Osteocyte (in vitro differentiated cells): ENCODE results near the gene CCDC68. TPM values are rescaled to one million over a fixed set of nuclear protein-coding genes. Genes with fewer than 3 reads are reported as not detected.

Experiments
- DNase-seq: peaks from one replicate; pipeline ENCODE4 v3.0.0; 2021; ENCODE audit warnings: mixed read lengths; ENCODE audit not compliant: unreplicated experiment; ENCODE audit errors: extremely low spot score
- H3K27ac Mint-ChIP-seq: one replicate; pipeline ENCODE4 v1.8.0; 2021; ENCODE audit warnings: mild to moderate bottlenecking, mixed read lengths; ENCODE audit not compliant: unreplicated experiment
- H3K27me3 Mint-ChIP-seq: one replicate; pipeline ENCODE4 v1.8.0; 2021; ENCODE audit warnings: mixed read lengths; ENCODE audit not compliant: unreplicated experiment
- H3K36me3 Mint-ChIP-seq: one replicate; pipeline ENCODE4 v1.8.0; 2021; ENCODE audit warnings: mixed read lengths; ENCODE audit not compliant: unreplicated experiment
- H3K4me1 Mint-ChIP-seq: one replicate; pipeline ENCODE4 v1.8.0; 2021; ENCODE audit warnings: mixed read lengths; ENCODE audit not compliant: unreplicated experiment
- H3K4me3 Mint-ChIP-seq: one replicate; pipeline ENCODE4 v1.8.0; 2021; ENCODE audit warnings: mild to moderate bottlenecking, moderate library complexity, mixed read lengths; ENCODE audit not compliant: unreplicated experiment
- H3K9me3 Mint-ChIP-seq: one replicate; pipeline ENCODE4 v1.8.0; 2021; ENCODE audit warnings: mixed read lengths; ENCODE audit not compliant: unreplicated experiment
- total RNA-seq: library from RNA; stranded (reverse); gene quantifications from 2 replicates; pipeline ENCODE4 v1.2.1, GENCODE V29; 2021
- TF ChIP-seq, protein P1 (sequence below): fragments of 200-600 bp; sonication (generic); IDR thresholded peaks from 2 replicates; pipeline ENCODE4 v1.5.0; 2021; ENCODE audit warnings: antibody characterized with exemption, mild to moderate bottlenecking, moderate library complexity

Gene CCDC68
- total RNA-seq, 1 donor from 2014 or later: not detected

DNA sequence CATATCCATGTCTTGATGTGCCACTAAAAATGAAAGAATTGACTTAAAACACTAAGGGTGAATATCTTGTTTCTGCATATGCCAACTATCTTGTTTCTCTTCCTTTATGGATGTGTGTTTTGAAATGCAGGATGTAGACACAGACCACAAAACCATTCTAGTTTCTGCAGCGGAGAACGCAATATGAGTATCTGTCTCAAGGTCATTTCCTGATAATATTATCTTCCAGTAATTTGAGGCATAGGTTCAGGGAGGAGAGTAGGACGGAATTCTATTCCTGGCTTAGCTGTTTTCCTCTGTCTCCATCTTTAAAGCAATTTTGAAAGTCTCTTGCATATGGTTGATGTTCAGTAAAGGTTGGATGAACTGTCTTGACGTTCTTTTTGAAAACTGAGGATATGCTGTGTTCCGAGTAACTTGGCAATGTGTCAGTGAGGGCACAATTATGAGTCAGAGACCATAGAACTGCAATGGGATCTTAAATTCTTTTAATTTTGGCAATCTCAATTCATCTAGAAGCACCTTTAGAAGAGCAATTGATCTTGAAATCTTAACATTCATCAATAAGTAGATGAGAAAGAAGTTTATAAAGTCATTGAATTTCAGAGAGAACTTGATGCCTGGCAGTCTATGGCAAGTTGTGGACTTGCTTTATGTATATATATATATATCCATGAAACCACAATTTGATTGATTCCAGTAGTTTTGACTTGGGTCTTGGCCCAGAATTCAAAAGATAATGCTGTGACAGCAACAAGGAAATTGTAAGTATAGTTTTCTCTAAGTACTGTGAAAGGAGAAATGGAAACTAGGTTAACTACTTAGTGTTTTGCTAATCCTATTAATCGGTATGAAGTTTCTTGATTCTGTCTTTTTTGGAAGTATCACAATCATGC is 106.2 kb downstream of the CCDC68 start:
- TF ChIP-seq, protein P1, sequence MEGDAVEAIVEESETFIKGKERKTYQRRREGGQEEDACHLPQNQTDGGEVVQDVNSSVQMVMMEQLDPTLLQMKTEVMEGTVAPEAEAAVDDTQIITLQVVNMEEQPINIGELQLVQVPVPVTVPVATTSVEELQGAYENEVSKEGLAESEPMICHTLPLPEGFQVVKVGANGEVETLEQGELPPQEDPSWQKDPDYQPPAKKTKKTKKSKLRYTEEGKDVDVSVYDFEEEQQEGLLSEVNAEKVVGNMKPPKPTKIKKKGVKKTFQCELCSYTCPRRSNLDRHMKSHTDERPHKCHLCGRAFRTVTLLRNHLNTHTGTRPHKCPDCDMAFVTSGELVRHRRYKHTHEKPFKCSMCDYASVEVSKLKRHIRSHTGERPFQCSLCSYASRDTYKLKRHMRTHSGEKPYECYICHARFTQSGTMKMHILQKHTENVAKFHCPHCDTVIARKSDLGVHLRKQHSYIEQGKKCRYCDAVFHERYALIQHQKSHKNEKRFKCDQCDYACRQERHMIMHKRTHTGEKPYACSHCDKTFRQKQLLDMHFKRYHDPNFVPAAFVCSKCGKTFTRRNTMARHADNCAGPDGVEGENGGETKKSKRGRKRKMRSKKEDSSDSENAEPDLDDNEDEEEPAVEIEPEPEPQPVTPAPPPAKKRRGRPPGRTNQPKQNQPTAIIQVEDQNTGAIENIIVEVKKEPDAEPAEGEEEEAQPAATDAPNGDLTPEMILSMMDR: no peak
- no peaks in the 10 kb centered on the region for H3K9me3 Mint-ChIP-seq
- H3K36me3 Mint-ChIP-seq: no peaks in the 10 kb centered on the region
- no peak for DNase-seq
- H3K27me3 Mint-ChIP-seq: peaks cover 37% of the 10 kb centered on the region
- no peak overlapping the region for H3K4me3 Mint-ChIP-seq
- no peaks in the 10 kb centered on the region for H3K4me1 Mint-ChIP-seq
- H3K27ac Mint-ChIP-seq: no peak overlapping the region

Other genes with a start within 250 kb of the CCDC68 start
- gene RAB27B, start 131.0 kb downstream of the CCDC68 start, total RNA-seq: 1.9 and 2.1 TPM in 2 replicates